Glomerular visceral epithelial cell (primary cell): ENCODE measurements around the gene TTC27.
A peak's percentile ranks its signal among the peaks of the same experiment; 100 is the strongest.
"Not testable (repeated sequence)": the region's sequence is repeated elsewhere in the genome, so short reads cannot be mapped to it uniquely, and the experiment has no call there.

ENCODE experiments used
- DNase-seq: peaks from one replicate; pipeline ENCODE4 v3.0.0-alpha.2; 2016; ENCODE audit errors: extremely low spot score

Gene TTC27

DNA sequence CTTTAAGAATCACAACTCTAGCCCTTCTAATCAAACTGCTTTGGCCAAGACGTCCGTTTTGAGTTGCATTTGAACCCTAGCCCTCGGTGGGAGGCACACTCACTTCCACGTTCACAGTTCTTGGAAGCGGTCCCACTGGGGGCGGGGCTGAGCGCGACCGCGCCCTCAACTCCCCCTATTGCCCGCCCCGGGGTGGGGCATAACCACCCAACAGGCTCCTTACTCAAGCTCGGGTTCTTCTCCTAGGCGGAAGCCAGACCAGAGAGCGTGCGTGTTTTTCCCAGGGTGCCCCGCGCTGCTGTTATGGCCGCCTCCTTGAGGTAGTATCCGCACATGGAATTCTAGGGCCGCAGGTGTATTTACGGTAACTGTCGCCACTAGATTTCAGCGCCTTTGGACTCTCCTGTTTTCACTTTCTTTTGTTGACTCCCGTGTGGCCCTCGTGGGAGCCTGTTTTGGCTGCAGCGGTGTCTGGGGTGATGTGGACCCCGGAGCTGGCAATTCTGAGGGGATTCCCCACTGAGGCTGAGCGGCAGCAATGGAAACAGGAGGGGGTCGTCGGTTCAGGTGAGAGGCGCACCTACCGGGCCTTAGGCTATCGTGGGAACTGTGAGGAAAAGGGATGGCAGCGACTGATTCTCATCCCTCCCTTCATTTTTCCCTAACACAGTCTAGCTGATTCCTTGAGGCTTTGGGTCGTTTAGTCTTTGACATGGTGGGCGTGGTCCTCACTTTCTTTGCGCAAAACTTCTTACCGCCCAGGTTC is at the start of gene TTC27:
TTC27 (plus strand) TSS at position 237 of the 766 bp plus-strand sequence; CDS start at position 480, 243 bp downstream.
- DNase-seq, result peak; percentile 92

DNA sequence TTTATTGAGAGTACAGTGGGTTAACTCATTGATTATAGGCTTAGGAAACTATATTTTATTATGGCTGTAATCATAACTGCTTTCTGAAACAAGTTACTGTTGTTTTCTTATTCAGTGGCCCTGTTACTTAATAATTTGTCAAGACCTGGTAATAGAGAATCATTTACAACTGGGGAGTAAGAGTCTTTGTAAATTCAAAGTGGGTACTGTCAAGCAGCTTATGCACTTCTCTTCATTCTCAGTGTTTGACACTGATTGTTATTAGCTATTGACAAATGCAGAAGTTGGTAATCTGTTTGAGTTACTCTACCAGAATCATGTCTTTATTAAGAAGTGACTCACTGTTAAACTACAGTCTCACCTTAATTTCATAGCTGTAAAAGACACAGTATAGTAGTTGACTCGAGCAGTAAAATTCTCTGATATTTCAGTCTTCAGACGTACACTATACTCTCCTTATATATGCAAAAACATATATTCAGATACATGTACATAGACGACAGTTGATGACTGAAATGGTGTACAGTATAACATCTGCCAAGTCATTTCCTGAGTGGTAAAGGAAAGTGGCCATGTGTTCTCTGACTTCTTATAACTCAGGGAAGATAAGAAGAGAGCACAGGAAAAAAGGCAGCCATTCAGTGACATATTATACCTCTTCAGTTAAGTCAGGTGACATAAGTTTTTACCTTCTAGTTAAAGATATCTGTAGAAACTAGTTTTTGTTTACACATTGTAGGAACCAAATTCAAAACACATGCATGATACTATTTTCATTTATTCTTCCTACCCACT is 36.0 kb upstream of the TTC27 start:
- DNase-seq, result no peak

DNA sequence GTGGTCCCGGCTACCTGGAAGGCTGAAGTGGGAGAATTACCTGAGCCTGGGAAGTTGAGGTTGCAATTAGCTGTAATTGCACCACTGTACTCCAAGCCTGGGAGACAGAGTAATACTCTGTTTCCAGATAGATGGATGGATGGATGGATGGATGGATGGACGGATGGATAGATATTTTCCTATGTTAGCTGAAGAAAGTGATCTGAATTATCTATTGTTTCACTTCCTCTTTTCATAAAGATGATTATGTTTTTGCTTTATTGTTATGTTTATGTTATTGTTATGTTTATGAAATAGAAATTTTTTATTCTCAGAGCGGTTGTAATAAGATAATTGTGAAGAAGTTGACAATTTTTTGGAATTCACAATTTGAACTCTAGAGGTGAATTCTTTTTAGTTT is 33.3 kb upstream of the TTC27 start:
- no peak for DNase-seq

DNA sequence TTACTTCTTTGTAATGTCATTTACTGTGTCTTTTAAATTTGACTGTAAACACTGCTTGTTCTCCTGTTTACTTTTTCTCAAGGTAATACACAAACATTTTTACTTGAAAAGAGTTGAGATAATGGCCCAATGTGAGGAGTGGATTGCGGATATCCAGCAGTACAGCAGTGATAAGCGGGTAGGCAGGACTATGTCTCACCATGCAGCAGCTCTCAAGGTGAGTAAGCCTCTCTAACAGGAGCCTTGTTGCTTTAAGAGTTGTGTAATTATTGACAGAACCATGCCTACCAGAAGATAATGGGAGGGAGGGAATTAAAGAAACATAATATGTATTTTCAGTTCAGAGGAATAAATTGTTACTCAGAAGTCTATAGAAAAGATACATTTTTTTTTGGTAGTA is 16.5 kb upstream of the TTC27 start:
- no peak for DNase-seq

DNA sequence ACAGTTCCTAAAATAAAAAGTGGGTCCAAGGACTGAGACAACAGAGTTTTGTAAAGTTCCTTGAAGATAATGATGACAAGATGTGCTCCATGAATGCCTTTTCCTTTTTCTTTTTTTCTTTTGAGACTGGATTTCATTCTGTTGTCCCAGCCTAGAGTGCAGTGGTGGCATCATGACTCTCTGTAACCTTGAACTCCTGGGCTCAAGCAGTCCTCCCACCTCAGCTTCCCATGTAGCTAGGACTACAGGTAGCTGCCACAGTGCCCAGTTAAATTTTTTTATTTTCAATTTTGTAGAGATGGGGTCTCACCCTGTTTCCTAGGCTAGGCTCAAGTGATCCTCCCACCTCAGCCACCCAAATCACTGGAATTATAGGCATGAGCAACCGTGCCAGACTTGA is 16.1 kb upstream of the TTC27 start:
- no peak for DNase-seq

DNA sequence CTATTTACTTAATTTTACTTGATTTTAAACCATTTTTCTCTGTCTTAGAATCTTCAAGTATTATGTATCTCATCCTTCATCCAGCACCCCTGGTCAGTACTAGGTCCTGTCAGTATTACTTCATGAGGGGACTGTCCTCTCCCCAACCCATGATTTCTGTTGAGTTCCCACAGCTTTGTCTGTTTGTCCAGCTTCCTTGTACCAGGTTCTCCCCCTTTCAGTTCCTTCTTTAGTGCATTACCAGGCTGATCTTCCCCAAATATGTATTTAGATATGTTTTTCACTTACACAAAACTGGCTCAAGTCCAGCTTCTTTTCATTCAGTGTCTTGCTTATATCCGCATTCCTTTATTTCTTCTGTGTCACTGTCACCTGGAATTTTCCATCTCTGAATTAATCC is 13.8 kb upstream of the TTC27 start:
- no peak for DNase-seq

DNA sequence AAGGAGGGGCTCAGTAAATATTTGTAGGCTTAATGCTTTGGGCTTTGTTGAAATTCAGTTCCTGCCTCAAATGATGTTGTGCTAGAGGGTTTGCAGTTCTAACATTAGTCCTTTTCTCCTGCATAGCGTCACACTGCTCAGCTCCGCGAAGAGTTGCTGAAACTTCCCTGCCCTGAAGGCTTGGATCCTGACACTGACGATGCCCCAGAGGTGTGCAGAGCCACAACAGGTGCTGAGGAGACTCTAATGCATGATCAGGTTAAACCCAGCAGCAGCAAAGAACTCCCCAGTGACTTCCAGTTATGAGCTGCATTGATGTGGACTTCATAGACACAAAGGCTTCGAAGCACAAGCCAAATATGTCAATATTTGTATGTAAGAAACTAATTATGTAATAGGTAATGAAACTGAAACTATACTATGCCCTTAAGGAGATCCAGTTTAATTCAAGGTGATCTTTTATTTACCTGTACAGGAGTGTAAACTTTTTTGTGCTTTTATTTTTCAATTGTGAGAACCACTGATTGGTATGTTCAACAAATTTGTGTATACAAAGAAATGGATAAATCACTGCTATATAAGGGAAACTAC is 10.2 kb upstream of the TTC27 start:
- DNase-seq, result no peak

DNA sequence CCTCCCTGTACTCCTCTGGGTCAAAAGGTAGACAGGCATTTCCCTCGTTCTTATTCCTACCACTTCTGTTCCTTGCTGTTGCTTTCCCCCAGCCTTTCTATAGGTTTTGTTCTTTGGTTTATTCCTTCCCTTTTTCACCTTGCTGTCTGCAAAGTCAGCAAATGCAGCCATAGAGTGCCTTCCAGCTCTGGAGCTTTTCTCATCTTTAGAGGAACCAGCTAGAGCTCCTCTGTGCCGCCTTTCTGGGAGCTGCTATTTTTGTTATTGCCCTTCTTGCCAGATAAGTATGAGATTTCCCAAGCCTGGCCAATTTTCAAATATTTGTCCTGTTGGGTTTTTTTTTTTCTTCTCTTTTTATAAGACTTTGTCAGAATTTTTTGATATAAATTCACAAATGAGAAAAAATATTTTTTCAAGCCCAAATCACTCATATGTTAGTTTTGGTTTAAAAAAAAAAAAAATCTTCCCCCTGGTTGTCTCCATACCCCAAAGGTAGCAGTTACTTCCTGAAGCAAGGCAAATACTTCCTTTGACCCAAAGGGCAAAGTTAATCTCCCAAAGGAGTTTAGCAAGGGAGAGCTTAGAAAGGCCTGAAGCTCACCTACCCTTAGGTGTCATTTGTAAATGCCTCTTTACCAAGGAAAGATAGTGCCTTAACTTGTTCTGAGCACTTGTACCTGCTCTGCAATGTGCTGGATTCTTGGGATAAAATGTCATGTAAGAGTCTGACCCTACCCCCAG is 5.1 kb upstream of the TTC27 start:
- no peak for DNase-seq

DNA sequence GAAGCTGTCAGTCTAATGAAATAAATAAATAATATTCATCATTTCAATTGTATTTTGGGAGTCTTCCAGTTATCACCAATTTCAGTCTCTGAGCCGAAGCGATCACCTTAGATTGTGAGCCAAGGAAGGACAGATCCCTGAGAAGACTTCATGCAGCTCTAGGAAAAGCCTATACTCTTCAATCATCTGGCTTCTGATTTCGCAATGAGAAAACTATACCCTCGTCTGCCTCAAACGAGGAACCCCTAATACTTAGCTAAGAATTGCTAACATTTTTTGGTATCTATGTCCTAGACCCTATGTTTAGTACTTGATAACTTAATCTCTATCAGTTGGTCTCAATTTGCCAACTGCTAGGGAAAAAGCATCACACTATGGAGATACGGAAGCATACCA is 4.5 kb upstream of the TTC27 start:
- DNase-seq, result no peak

DNA sequence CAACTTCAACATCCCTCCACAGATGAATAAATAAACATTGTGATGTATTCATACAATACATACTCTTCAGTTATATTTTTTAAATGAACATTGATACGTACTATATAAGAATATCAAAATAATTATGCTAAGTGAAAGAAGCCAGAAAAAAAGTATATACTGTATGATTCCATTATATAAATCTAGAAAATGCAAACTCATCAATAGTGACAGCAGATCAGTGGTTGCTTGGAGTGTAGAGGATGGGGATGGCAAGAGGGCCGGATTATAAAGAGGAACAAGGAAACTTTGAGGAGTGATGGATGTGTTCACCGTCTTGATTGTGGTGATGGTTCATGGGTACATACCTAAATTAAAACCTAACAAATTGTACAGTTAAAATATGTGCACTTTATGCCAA is 3.0 kb upstream of the TTC27 start:
- no peak for DNase-seq

DNA sequence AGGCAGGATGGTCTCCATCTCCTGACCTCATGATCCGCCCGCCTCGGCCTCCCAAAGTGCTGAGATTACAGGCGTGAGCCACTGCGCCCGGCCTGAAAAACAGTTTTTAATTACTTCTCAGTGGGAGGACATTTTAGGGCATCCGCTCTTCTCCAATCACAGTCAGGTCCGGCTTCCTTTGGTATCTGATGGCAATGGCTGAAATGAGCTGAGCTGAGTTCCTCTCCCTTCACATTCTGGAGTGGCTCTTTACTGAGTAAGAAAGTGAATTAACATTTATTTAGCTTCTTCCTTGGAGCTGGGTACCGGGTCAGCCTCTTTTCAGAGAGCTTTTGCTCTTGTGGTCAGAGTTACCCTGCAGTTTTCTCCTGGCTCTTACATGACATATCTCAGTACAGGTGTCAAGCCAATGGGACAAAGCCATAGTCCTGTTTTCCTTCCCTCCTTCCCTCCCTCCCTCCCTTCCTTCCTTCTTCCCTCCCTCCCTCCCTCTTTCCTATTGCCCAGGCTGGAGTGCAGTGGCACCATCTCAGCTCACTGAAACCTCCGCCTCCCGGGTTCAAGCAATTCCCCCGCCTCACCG is 1.1 kb upstream of the TTC27 start:
- DNase-seq, result no peak

DNA sequence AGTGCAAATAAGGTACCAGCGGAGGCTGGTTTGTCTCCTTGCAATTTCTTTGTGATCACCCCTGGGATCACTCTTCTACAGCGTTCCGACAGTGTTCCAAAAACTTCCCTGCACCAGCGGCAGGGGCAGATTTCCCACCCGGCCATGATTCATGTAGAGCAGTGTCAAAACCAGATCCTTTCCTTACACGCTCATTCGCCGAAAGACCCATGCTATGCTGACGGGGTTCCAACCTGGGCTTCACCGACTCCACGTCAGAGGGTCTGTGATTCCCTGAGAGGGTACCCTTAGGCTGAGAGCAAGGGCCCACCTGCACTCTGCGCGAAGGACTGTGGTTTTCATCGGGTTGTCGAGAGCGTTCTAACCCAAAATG is 423 bp upstream of the TTC27 start:
- DNase-seq, result peak; percentile 16

DNA sequence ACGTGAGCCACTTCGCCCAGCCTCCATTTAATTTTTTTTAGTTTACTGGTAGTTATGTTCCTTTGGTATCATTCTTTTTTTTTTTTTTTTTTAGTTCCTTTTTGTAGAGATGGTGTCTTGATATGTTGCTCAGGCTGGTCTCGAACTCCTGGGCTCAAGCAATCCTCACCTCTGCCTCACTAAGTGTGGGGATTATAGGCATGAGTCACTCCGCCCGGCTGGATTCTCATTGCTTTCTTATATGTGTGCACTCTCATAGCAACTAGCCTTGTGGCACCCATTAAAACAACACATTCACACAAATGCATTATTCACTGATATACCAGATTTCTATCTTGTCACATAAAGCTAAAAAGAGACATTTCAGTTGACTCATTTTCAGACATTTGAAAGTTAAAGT is 4.2 kb downstream of the TTC27 start:
- peak; percentile 36 for DNase-seq

DNA sequence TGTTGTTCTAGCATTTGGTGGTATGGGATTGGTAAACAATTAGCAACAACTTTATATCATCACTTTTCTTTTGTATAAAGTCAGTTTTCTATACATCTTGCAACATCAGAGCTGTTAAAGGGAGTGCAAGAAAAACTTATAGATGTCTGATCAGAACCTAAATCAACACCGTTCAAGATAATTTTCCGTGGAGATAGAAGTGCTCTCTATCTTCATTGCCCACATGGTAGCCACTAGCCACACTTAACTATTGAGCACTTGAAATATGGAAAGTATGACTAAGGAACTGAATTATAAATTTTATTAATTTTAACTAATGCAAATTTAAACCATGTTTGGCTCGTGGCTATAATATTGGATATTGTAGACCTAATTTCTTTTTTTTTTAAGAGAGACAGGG is 5.2 kb downstream of the TTC27 start:
- no peak for DNase-seq

DNA sequence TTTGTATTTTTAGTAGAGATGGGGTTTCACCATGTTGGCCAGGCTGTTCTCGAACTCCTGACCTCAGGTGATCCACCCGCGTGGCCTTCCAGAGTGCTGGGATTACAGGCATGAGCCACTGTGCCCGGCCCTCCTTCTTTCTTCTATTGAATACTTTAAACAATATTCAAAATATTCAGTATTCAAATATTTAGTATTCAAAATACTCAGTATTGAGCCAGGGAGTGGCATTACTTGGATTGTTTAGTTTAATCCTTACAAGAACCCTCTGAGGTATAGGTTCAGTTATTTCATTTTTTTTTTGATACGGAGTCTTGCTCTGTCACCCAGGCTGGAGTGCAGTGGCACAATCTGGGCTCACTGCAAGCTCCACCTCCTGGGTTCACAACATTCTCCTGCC is 10.7 kb downstream of the TTC27 start:
- not testable (repeated sequence) for DNase-seq

DNA sequence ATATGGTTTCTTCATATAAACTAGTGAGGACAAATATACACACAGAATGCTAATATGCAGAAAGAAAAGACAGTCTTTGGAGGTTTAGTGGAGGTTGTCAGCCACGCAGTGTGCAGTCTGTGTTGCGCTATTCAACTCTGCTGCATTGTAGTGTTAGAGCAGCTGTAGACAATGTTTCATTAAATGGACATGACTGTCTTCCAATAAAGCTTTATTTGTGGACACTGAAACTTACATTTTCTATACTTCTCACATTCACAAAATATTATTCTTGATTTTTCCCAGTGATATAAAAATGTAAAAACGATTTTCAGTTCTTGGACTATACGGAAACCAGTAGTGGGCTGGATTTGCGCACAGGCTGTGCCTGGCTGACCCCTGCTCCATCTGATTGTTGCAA is 13.3 kb downstream of the TTC27 start:
- no peak for DNase-seq

DNA sequence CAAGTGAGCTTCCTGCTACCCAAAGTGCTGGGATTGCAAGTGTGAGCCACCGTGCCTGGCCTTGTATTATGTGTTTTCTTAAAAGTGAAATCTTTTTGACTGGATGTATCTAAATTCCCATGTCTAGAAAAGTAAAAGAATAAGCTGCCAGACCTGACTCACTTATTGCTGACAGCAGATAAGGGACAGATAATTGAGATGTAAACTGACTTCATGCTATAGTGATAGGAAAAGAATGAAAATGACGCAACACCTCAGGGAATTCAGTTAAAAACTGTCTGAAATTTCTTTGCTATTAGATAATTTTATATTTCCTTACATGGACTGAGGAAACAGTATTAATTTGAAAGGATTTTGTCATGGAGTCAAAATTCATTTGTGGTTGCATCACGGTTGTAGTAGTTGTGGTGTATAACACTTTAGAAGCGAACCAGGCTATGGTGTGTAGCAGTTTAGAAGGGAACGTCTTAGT is 19.4 kb downstream of the TTC27 start:
- DNase-seq, result no peak

DNA sequence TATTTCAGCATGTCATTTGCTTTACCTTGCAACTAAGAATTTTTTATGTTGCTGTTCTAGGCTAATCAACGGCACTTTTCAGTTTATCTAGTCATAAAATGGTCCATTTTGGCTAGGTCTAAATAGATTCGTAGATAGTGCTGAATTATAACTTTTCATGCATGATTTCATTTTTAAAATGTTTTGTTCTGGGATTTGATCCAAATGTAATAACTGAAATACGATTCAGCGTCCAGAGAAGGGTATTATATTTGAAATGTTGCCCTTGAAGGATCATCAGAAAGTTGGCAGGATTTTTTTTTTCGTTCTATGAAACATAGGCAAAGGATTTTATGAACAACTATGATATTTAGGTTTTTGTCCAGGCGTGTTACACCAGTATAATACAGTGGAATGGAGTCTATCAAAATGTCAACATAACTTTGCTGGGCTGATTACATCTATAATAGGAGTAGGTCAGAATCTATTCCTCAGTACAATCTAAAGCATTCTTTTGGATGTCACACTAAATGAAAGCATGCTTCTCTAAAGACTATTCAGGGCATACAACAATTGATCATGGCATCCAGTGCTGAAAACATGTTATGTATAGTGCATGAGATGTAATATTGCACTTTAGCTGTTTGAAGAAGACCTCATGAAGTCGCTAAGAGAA is 24.8 kb downstream of the TTC27 start:
- DNase-seq, result no peak

DNA sequence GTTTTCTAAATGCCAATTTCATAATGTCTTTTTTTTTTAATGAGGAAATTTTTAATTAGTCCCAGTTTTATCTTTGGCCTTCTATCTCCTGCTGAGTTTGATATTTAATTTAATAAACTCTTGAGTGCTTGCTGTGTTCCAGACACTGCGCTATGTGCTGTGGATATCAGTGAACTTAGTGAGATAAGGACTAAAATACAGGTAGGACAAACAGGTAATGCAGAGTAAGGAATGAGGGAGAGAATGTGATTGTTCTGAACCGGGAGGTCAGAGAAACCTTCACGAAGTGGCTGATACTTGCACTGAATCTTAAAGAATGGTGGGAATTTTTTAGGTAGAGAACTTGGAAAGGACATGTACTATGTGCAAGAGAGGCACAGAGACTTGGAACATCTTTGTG is 28.2 kb downstream of the TTC27 start:
- no peak for DNase-seq

DNA sequence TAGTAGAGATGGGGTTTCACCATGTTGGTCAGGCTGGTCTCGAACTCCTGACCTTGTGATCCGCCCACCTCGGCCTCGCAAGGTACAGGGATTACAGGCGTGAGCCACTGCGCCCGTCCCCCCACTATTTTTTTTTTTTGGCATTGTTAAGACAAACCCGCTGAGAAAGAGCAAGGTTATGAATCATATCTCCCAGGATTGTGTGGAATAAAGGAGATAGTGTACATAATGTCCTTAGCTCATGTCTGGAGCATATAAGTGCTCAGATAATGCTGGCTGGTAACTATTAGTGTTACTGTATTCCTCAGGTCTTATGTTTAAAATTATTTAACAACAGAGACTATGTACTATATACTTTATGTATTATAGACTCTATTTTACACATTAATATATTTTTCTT is 36.0 kb downstream of the TTC27 start:
- no peak for DNase-seq

DNA sequence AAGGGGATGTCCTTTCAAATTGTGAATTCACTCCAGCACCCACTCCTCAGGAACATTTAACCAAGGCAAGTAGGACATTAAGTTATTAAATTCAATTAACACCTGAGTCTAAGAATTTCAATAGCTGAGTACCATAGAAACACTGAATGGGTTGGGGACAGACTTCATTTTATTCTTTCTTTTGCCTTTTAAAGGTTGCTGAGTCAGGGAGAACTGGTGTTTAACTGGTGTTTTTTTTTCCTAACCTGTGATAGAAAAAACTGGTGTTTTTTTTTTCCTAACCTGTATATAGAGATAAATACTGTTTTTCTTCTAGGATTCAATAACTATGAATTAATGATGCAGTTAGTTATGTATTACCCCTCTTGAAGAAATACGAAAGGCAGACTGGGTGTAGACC is 38.9 kb downstream of the TTC27 start:
- DNase-seq, result no peak
